Inflammatory macrophage treated with lipopolysaccharide for 4 hours (primary cell): Measurements from ENCODE around the gene C6orf15.
"Not testable (repeated sequence)": the region's sequence is repeated elsewhere in the genome, so short reads cannot be mapped to it uniquely, and the experiment has no call there.

Source experiments
- DNase-seq: peaks from one replicate; pipeline ENCODE4 v3.0.0-alpha.2; 2020

Gene C6orf15

DNA sequence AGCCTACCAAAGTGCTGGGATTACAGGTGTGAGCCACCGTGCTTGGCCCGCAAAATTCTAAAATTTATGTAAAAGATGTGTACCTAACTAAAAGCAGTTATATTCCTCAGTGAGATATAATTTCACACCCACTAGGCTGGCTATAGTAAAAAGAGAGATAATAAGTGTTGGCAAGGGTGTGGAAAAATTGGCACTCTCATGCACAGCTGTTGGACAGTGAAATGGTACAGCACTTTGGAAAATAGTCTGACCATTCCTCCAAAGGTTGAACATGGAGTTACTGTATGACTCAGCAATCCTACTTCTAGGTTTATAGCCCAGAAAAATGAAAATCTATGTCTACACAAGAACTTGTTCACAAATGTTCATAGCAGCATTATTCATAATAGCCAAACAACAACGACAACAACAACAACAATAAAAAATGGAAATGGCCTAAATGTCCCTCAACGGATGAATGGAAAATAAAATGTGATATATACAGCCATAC lies 13.9 kb downstream of the C6orf15 start:
- no peak for DNase-seq

GRCh38 chr6:31096656-31097055 lies 15.7 kb downstream of the C6orf15 start:
- no peak for DNase-seq

GRCh38 chr6:31096215-31096614 lies 16.2 kb downstream of the C6orf15 start:
- no peak for DNase-seq

- no peak for DNase-seq
Observed at GRCh38 chr6:31094389-31094881, 17.9 kb downstream of the C6orf15 start.

- no peak for DNase-seq
Observed at GRCh38 chr6:31092769-31093505, 19.4 kb downstream of the C6orf15 start.

DNA sequence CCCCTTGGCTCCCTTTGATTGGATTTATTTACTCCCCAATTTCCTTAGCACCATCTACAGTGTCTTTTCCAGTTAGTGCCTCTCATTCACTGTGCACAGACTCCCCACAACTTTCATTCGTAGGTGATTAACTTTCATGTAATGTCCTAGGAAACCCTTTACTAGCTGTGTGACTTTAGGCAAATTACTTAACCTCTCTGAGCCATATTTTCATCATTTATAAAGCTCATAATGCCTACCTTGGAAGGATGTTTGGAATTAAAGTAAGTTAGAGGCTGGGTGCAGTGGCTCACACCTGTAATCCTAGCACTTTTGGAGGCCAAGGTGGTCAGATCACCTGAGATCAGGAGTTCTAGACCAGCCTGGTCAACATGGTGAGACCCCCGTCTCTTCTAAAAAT lies 20.1 kb downstream of the C6orf15 start:
- DNase-seq, result no peak

GRCh38 chr6:31091680-31092079 lies 20.7 kb downstream of the C6orf15 start:
- DNase-seq, result no peak

DNA sequence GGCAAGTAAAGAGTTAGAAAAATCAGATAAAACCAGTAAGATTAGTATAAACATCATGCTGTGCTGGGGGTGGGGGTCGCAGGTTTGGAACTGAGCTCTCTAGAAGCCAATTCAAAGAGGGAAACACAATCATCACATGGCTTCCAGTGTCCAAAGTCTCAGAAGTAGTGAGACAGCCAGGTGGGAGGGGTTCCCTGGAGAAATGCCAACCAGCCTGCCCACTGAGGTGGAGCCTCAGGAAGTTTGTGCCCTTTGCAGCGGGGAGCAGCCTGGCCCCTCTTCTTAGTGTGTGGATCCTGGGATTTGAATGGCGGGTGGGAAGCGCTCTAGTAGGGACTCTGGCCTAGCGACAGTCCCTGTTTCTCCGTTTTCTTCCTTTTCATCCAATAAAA lies 21.4 kb downstream of the C6orf15 start:
- no peak for DNase-seq

- DNase-seq, result no peak
Observed at GRCh38 chr6:31090275-31090972, 22.0 kb downstream of the C6orf15 start.

DNA sequence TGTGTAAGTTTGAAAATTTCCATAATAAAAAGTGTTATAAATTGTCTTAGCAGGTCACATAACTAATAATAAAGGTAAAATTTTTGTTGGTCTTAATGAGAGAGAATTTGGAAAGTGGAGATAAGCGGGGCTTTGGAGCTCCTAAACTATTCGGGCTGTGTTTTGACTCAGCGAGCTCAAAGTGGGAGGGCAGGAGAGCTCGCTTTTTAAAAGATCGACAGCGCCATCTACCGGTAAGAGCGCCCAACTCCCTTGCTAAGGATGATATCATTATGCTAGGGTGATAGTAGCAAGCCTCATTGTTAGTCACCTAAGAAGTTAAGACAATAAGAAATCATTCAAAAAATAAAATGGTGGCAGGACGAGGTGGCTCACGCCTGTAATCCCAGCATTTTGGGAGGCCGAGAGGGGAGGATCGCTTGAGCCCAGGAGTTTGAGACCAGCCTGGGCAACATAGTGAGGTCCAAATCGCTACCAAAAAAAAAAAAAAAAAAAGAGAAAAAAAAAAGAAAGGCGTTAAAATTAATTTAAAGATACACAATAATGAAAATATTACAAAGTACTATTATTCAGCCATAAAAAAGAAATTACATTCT lies 24.8 kb downstream of the C6orf15 start:
- DNase-seq, result peak; percentile 85

DNA sequence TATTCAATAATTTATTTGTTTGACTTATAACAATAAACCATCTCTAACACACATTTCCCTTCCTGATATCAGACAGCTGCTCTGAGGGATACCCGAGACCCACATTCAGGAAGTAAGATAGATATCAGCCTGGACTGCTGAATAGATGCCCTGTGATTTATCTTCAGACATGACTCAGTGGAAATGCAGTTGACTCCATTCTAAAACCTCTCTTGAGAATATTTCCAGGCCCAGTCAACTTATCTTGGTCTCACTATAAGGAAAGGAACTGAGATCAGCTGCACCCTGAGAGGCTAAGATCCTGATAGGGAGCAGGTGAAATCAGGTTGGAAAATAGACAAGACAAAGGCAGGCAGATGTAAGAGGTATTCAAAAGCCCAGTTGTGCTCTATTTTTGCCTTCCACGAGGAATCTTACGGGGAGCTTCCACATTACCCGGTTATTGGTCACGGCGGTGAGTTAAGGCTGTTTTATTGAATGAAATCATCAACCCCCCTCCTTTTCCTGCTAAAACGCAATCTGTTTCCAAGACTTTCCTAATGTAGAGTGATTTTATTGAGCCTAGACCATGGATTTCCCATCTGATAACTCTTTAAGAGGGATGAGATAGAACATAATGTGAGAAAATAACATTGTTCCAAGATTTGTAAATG lies 25.5 kb downstream of the C6orf15 start:
- peak; percentile 8 for DNase-seq

DNA sequence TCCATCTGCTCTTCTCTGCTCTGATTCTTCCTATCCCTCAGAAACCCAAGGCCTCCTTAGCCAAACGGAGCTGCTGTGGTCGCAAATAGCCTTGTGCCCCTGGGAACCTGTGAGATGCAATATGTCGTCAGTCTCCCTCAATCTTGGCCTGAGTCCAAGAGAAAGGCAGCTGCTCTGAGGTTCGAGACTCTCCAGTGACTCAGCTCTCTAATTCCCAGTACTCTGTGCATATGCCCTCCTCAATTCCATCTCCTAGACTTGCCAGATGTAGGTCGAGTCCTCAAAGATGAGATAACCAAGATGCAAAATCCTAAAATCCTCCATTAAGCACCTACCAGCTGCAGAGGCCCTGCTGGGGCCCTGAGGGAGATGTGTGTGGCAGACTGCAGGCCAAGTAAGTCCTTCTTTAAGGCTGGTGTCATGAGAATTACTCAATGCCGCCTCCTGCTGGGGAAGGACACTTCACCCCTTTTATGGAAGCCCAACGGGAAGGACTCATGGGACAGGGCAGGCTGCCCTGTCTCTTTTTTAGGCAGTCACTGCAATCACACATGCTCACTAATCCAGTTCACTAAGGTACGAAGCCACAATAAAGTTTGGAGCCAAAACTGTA lies 28.5 kb downstream of the C6orf15 start:
- peak; percentile 34 for DNase-seq

- DNase-seq, result peak; percentile 10
Observed at GRCh38 chr6:31081872-31082271, 30.5 kb downstream of the C6orf15 start.

DNA sequence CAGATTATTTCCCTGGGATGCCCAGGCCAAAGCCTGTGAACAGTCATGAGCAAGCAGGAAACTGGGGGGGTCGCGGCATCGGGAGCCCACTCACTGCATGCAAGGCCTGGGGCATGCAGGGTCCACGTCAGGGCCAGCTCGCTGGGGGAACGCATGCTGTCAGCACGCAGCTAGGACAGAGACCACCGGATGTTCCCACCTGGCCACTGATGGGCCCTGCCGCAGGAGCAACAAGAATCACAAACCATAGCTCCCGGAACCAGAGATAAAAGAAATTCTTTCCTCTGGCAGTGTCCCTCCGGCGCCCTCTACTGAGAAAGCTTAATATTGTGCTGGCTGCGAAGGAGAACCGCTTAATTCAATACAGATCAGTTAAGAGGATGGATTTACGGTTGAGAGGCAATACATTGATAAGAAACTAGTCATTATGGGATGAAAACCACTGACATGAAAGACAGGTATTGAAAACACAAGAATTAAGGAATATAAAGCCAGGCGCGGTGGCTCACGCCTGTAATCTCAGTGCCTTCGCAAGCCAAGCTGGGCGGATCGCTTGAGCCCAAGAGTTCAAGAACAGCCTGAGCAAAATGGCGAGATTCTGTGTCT lies 32.6 kb downstream of the C6orf15 start:
- peak; percentile 59 for DNase-seq

DNA sequence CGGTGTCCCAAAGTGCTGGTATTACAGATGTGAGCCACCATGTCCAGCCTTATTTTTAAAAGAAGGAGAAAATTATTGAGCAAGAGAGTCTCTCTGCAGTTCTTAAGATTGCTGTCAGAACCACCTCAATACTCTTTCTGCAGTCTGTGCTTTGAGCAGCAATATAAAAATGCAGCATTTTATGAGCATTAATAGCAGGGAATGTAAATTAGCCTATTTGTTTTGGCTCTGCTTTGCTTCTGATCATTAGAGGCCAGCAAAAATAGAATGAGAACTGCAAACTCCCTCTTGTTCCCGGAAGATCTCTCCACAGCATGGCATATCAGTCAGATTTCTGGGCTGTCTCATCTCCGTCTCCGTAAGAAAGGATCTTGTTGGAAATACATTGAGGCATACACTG lies 35.8 kb downstream of the C6orf15 start:
- no peak for DNase-seq

DNA sequence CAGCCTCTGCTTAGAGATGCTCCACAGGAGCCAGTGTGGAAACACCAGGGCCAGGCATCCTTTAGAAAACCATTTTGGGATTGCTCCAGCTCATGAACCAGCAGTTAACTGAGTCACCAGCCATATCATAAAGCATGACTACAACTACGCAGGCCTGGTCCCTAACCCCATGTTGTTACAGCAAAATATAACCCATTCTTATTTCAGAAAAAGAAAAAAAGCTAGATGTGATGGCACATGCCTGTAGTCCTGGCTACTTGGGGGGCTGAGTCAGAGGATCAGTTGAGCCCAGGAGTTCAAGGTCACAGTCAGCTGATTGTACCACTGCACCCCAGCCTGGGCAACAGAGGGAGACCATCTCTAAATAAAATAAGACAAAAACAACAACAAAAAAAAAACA lies 36.8 kb downstream of the C6orf15 start:
- DNase-seq, result no peak

DNA sequence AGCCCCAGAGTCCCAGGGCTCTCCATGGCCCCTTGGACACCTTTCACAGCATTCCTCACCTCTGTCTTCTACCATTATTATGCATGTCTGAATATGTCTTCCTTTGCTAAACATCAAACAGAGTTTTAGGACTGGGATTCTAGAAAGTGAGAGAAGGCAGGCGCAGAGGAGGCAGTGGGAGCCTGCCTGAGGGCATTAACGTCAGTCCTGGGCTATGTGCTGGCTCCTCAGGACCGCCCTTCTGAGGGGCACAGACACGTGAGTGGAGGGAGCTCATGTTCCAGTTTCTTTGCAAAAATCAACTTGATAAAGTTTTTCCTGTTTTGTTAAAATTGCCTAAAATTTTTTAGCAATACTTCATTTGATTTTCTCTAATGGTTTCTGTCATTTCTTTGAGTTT lies 38.0 kb downstream of the C6orf15 start:
- DNase-seq, result no peak

DNA sequence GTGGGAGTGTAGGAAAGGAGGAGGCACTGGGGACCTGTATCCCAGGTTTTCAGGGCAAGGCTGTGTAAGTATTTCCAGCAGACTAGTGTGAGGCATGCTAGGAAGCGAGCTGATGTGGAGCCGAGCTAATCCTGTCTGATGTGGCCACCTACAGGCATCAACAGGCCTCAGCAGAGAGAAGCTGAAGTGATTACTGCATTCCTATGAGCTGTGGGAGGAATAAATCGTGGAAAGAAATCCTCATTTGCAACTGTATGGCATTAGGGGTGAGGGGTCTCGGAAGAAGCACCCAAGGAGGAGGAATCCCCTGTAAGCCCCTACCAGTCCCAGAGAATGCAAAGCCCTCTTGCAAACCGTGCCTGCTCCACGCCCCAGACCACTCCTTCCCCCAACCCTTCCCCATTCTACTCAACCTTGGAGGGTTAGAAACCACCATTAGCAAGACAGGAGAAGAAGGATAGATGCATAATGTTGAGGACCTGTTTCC lies 41.6 kb downstream of the C6orf15 start:
- peak; percentile 34 for DNase-seq

DNA sequence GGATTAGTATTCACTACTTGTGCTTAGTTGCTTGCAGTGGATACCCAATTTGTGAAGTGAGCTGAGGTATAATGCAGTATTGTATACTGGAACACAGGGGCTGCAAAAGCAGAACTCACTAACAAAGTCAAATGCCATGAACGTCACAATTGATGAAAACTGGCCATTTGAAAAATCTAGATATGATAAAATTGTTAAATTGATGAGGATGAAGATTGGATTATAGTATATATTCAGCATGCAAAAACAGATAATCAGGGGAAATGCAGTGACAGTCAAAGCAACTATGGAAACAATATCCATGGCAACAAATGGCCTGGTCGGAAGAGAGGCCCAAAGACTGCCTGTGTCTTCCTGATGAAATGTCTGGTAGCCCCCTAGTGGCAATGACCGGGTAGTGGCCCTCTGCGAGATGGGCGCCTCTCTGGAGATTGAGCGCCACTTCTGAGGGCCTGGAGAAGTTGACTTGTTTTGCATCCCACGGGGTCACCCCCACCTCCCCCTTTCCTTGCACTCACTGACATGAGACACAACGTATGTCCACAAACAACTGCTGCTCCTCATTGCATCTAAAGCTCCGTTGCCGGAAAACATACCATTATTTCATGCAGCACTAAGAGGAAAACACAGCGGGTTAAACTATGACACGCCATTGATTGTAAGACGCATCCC lies 43.6 kb downstream of the C6orf15 start:
- DNase-seq, result peak; percentile 65

GRCh38 chr6:31067891-31068668 lies 44.3 kb downstream of the C6orf15 start:
- not testable (repeated sequence) for DNase-seq

GRCh38 chr6:31067028-31067427 lies 45.3 kb downstream of the C6orf15 start:
- DNase-seq, result not testable (repeated sequence)
